ENCODE data around the gene LDLRAD4. TPM values are rescaled to one million over a fixed set of nuclear protein-coding genes. Genes with fewer than 3 reads are reported as not detected.

The LDLRAD4 gene
- total and polyA plus RNA-seq, 9 of the 15 experiments (the other 6 are each of a cell fraction or from before 2014, with no cell fraction given): 0.01 TPM; not detected in 8

- in situ Hi-C loops (cut with MboI): loop anchor here (10.0 kb wide), 1 partner anchor 1740 kb away; no protein-coding TSS in a partner anchor
- Histone ChIP-seq H3K9me3 (replicated peaks; ENCODE audit: control insufficient read depth, insufficient read depth, low read depth, low read length) (no peaks in the 10 kb centered on the region; the same call in 1 of the 2 replicates), H3K36me3 (ENCODE audit: control insufficient read depth, insufficient read depth, low read length) (no peaks in the 10 kb centered on the region), H2AFZ (ENCODE audit: low read depth, low read length) (no peak overlapping the region), H4K20me1 (replicated peaks; ENCODE audit: control insufficient read depth, insufficient read depth, low read length) (no peaks in the 10 kb centered on the region), H3K4me2 (ENCODE audit: insufficient read depth, low read length) (no peak overlapping the region), H3K27me3 (ENCODE audit: control insufficient read depth in 2 of 2, insufficient read depth in 2 of 2, low read length in 2 of 2) (peaks cover 0 to 2% of the 10 kb centered on the region in 2 experiments; a peak in 1 of 5 replicates), H3K4me3 (no peak overlapping the region), H3K9me1 (ENCODE audit: control insufficient read depth, insufficient read depth, low read length) (no peaks in the 10 kb centered on the region), H3K27ac (ENCODE audit: extremely low read depth, low read depth, low read length) (no peak overlapping the region), H3K4me1 (replicated peaks in 1 of 2; ENCODE audit: control insufficient read depth in 2 of 2, insufficient read depth in 2 of 2, low read length in 2 of 2) (no peaks in the 10 kb centered on the region), H3K79me2 (ENCODE audit: control insufficient read depth, insufficient read depth, low read length) (no peaks in the 10 kb centered on the region), H3K9ac (ENCODE audit: insufficient read depth in 1 of 2, low read depth in 2 of 2, low read length in 2 of 2) (no peak overlapping the region)
- CTCF ChIA-PET (ENCODE audit: low intra/inter-chr PET ratio): no interaction called here
- DNase-seq (ENCODE audit: extremely low read depth in 1 of 4, low spot score in 3 of 4): no peak
- POLR2A ChIA-PET: interaction anchor here (1.1 kb wide), 1 partner anchor 14 kb away, joined by 3 read pairs; no protein-coding TSS in a partner anchor
- FAIRE-seq: no peak
- TF ChIP-seq CREB5 (CRISPR knock-in tag; IDR thresholded peaks at IDR 0.05) (no peak), FIP1L1 (IDR thresholded peaks at IDR 0.05; ENCODE audit: low read depth, low read length, poor library complexity, severe bottlenecking) (no peak), KLF10 (CRISPR knock-in tag; IDR thresholded peaks at IDR 0.05) (no peak), SIN3A (IDR thresholded peaks at IDR 0.05; ENCODE audit: borderline replicate concordance in 2 of 2, control insufficient read depth in 1 of 2, low read depth in 2 of 2, low read length in 2 of 2) (no peak)
- no peak for ATAC-seq
- 3% methylated on average over 2 of the region's 2 CpGs for WGBS (ENCODE audit: insufficient coverage, low coverage, missing lambda C conversion rate)
- intact Hi-C loops (cut with micrococcal nuclease): no loop called here
- no TSS peak for BruUV-seq (replicated peaks)
These were observed 96.4 kb downstream of the LDLRAD4 start for GRCh38 chr18:13315000-13315399.

Measured in K562 (cell line).